SKM-1 (cell line): ENCODE results near the gene CD72.
"Not testable (repeated sequence)": the region's sequence is repeated elsewhere in the genome, so short reads cannot be mapped to it uniquely, and the experiment has no call there.

ENCODE experiments used
- DNase-seq: peaks from one replicate; lab custom pipeline; 2025; ENCODE audit not compliant: unreplicated experiment; lab: John Stamatoyannopoulos, UW

The CD72 gene

DNA sequence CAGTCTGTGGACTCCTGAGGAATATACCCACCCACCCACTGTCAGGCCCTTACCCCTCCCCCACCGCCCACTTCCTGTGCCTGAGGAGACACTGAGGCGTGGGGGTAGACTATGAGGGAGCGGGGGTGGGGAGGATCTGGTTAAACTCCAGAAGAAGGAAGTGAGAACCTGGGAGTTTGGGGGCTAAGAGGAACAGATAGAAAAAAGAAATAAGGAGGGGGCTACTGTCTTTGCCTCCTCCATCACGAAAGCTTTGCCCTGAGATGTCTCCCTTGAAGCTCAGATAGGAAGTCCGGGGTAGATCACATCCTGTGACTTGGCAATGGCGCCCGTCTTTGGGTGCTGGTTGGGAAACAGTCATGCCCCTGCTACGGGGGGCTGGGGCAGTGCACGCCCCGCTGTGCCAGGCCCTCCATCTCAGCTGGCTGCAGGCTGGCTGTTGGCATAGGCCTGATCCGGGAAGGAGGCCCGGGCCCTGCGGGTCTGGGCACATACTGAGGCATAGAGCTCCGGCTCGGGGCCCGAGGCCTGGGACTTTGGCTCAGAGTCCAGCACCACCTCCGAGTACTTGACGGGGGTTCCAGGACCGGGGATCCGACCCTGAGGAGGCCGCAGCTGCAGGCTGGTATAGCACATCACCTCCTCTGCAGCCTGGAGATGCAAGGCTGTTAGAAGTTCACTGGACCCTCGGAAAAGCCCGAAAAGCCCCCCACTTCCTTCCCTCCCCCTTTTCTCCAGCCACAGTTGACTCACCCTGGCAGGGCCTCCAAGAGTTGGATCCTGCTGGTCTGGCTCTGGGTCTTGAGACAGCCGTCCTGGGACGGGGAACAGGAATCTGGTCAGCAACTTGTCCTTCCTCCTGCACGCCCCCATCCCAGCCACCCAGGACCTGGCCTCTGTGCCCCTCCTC lies 31.5 kb upstream of the CD72 start:
- DNase-seq = peak; percentile 23

DNA sequence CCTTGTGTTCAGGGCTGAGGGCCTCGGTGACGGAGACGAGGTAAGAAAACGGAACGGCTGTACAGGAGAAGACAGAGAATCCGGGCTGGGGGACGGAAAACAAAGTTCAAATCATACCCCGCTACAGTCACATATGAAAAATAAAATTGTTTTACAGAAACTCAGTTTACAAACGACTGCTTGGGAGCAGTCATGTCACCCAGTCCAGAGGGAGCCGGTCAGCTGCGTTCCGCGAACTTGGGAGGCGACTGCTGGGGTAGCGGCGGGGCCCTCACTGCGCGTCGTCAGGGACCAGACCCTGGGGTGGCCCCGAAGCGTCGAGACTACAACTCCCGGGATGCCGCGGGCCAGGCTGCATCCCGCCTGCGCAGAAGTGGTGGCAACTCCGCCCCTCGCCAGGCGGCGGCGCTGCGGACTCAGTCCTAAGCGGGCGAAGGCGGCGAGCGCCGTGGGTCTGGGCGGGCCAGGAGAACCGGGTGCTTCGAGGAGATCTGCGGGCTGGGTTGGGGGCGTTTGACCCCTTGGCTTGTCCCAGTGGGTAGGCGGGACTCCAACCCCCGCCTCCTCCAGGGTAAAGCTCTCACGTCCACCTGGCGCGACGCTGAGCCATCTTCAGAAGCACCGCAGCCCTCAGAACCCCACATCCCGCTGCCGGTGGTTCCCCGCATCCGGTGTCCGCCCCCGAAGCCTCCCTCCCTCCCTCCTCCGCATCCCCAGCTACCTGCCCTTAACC lies 28.5 kb upstream of the CD72 start:
- peak; percentile 85 for DNase-seq

DNA sequence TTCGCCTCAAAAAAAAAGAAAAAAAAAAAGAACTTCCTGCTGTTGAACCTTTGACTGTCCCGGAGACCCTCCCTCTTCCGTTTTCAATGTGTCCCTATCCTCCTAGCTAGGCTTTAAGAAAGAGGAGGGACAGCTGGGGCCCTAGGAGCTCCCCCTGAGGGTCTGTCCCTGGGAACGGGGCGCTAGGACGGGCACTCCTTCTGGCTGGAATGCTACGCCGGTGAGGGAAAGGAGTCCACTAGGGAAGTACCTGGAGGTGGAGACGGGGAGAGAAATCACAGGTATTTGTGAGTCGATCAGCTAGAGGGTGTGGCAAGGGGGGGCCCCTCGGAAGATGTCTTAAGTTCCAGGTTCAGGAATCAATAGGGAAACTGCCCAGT lies 27.9 kb upstream of the CD72 start:
- DNase-seq = no peak

DNA sequence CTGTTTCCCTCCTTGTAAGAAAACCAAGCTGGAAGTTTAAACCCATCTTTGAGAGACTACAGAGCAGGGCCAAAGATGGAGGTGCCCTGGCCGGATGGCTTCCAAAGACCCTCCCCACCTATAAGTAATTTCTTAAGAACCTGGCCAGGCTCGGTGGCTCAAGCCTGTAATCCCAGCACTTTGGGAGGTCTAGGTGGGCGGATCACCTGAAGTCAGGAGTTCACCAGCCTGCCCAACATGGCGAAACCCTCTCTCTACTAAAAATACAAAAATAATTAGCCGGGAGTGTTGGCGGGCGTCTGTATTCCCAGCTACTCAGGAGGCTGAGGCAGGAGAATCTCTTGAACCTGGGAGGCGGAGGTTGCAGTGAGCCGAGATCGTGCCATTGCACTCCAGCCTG lies 27.5 kb upstream of the CD72 start:
- DNase-seq = not testable (repeated sequence)

DNA sequence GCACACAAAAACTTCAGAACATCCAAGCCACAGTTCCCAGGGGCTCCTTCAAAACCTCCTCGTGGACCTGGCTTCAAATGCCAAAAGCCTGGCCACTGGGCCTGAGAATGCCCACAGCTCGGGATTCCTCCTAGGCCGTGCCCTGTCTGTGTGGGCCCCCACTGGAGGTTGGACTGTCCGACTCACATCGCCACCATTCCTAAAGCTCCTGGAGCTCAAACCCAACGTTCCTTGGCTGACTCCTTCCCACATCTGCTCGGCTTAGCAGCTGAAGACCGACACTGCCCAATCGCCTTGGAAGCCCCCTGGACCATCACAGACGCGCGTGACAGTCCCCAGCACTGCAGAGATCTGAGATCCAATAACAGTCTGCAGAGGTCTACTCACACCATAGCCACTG lies 24.8 kb upstream of the CD72 start:
- DNase-seq = no peak

DNA sequence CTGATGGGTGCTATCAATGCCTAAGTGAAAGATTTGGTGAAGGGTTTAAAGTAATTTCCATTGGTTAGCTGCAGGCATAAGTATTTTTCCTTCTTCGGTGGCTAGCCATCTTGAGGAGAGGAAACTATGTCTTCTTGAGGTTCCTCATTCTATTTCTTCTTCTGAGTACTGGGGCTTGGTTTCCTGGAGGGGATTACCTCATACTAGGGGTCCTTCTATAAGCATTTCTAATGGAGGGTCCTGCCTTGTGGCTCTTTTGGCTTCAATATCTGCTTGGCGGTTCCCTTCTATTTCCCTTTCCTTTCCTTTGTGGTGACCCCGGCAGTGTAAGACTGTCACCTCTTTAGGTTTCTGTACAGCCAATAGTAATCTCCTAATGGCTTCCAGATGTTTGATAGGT lies 23.3 kb upstream of the CD72 start:
- not testable (repeated sequence) for DNase-seq

DNA sequence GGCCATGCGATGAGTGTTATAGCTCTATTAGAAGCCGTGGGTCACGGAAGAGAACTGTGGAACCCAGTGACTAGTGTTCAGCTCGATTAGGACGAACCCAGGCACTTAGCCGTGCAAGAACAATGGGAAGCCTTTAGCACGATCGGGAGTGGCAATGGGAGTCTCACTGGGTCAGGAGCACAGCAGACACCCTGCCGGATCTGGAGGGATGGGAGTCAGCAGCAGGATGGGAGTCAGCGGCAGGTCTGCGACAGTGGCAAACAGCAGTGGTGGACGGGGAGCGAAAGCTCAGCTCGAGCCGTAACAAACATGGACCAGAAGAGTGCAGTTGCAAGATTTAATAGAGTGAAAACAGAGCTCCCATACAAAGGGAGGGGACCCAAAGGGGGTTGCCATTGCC lies 22.2 kb upstream of the CD72 start:
- not testable (repeated sequence) for DNase-seq

DNA sequence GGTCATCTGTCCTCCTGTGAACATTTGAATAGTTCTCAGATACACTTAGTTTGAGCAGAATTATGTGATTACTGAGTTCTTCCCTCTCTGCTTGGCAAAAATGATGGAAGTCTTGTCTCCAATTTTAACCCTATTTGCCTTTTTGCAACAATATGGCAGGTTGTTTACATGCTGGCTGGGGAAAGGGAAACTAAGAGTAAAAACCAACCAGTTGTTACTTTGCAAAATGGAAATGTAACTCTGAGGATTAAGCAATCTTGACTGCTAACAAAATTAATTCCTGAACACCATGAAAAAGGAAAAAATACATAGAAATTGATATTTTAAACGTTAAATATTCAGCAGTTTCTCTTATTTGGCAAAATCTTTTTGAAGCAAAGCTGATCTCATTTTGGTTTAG lies 21.4 kb upstream of the CD72 start:
- DNase-seq = no peak

DNA sequence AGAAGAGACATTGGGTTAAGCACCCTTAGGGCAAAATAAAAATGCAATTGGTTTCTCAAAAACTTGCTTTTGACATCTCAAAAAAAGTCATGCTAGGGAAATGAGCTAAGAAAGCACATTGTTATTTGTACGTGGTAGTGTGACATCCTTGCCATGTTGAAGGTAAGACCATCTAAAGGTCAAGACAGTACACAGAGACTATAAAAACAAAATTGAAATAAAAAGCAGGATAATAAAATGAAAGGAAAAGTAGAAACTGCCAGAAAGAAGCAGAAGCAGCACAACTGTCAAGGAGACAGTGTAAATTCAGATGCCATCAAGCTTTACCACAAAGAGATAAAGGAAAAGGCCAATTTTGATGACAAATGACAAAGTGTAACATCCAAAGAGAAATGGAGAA lies 21.0 kb upstream of the CD72 start:
- not testable (repeated sequence) for DNase-seq

DNA sequence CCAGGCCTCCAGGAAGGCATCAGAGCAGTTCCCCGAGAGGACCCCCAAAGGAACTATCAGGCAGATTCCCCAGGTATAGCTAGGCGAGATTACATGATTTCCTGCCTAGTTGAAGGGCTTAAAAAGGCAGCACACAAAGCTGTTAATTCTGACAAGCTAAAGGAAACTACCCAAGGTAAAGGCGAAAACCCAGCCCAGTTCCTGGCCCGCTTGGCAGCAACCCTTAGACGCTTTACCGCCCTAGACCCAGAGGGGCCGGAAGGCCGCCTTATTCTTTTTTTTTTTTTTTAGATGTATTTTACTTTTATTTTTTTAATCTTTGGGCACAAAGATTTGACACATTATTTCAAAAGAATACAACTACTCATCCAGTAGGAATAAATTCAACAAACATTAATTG lies 20.5 kb upstream of the CD72 start:
- not testable (repeated sequence) for DNase-seq

DNA sequence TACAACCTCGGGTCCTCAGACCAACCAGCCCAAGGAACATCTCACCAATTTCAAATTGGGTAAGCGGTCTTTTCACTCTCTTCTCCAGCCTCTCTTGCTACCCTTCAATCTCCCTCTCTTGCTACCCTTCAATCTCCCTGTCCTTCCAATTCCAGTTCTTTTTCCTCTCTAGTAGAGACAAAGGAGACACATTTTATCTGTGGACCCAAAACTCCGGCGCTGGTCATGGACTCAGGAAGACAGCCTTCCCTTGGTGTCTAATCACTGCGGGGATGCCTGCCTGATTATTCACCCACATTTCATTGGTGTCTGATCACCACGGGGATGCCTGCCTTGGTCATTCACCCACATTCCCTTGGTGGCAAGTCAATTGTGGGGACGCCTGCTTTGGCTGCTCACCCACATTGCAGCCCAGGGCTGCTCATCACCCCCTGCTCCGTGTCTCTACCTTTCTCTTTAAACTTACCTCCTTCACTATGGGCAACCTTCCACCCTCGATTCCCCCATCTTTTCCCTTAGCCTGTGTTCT lies 19.3 kb upstream of the CD72 start:
- not testable (repeated sequence) for DNase-seq

DNA sequence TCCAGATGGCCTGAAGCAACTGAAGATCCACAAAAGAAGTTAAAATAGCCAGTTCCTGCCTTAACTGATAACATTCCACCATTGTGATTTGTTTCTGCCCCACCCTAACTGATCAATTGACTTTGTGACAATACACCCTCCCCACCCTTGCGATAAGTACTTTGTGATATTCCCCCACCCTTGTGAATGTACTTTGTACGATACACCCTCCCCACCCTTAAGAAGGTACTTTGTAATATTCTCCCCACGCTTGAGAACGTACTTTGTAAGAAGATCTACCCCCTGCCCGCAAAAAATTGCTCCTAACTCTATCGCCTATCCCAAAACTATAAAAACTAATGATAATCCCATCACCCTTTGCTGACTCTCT lies 18.6 kb upstream of the CD72 start:
- DNase-seq = not testable (repeated sequence)

DNA sequence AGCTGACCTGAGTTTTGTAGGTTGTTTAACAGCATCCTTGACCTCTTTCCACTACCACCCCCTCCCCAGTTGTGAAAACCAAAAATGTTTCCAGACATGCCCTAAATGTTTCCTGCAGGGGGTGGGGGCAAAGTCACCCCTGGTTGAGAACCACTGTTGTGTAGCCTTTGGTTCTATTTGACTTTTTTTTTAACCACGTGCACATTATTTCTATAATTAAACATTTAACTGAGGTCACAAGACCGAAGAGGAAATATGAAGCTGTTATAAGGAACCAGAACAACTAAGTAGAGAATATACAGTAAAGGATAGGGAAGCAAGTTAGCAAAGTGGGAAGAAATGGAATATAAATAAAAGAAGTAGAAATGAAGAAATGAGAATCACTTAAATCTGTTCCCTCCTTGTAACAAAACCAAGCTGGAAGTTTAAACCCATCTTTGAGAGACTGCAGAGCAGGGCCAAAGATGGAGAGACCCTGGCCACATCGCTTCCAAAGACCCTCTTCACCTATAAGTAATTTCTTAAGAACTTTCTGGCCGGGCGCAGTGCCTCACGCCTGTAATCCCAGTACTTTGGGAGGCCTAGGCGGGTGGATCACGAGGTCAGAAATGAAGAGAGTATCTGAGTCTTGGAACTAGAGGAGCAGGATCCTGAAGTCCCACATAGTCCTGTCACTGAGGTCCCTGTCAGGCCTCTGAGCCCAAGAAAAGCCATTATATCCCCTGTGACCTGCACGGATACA lies 18.1 kb upstream of the CD72 start:
- DNase-seq = no peak

DNA sequence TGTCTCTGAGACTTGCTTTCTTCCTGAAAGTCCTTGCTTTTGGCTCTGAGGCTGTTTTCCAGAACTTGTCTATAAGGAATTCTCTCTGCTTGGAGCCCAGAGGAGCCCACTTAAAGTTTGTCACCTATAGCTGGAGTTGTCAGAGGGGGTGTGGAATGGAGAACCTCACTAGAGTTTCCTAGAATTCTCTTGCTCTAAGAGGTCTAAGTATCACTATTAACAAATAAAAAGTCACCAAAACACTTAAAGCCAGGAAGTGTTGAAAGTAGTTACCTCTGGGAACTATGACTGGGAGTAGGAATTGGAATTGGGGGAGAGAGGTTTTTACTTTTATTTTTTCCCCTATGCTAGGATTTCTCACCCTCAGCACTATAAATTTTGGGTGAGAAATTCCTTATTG lies 17.5 kb upstream of the CD72 start:
- DNase-seq = no peak

DNA sequence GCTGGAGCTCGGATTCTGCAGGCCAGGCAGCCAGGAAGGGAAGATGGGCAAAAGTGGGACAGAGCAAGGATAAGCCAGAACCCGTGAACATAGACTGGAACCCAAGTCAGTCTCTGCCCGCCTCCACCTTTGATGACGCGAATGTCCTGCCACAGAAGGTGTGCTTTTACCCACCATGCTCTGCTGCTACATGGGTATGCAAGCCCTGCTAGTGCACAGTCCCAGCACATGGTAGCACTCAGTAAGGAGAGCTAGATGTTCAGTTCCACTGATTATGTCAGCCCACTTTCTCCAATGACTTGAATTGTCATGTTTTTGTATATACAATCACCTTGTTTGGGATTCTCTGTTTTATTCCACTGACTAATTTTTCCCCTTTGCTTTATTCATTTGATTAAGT lies 11.4 kb upstream of the CD72 start:
- no peak for DNase-seq

DNA sequence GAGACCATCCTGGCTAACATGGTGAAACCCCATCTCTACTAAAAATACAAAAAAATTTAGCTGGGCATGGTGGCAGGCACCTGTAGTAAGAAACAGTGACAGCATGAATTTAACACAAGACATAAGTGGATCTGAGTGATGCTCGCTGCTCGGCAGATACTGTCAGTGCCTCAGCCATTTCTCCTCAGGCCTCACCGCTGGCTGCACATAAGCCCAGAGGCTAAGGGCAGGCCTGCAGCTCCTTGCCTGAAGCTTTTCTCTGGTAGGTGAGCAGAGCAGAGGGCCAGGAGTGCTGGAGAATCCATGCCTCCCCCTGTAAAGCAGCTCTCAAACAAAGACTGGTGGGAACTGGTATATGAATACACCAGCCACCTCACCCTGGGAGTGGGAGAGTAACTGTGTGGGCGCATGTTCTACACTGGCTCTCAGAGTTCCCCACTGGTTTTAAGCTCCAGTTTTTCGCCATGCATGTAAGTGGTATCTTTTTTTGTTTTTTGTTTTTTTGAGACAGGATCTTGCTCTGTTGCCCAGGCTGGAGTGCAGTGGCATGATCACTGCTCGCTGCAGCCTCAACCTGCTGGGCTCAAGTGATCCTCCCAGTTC lies 10.3 kb upstream of the CD72 start:
- no peak for DNase-seq

DNA sequence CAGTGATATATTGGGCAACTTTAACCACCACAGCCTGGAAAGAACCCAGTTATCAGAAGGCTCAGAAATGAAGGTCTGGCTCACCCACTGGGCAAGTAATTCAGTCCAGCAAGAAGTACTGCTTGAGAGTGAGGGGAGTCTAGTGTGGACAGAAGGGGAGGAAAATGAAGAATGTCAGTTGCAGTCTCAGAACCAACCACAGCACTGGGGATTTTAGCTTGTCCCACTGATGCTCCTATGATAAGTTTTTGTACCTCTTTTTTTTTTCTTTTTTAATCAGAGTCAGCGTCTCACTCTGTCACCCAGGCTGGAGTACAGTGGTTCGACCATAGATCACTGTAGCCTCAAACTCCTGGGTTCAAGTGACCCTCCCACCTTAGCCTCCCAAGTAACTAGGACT lies 9.4 kb upstream of the CD72 start:
- no peak for DNase-seq

DNA sequence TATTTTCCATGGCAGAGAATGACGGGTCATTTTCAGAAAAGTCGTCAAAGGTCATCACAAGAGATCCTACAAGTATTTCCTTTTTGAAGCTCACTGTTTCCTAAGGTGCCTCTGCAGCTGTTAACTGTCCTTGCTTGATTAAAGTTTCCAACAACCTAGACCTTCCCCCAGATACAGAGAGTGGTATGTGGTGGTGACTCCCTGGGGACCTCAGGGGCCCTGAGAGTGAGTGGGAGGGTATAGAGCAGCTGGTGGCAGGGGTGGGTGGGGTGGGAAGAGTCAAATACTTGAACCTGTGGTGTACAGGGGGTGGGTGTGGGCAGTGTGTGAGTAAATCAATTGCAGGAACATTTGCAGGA lies 1.6 kb upstream of the CD72 start:
- DNase-seq = no peak

DNA sequence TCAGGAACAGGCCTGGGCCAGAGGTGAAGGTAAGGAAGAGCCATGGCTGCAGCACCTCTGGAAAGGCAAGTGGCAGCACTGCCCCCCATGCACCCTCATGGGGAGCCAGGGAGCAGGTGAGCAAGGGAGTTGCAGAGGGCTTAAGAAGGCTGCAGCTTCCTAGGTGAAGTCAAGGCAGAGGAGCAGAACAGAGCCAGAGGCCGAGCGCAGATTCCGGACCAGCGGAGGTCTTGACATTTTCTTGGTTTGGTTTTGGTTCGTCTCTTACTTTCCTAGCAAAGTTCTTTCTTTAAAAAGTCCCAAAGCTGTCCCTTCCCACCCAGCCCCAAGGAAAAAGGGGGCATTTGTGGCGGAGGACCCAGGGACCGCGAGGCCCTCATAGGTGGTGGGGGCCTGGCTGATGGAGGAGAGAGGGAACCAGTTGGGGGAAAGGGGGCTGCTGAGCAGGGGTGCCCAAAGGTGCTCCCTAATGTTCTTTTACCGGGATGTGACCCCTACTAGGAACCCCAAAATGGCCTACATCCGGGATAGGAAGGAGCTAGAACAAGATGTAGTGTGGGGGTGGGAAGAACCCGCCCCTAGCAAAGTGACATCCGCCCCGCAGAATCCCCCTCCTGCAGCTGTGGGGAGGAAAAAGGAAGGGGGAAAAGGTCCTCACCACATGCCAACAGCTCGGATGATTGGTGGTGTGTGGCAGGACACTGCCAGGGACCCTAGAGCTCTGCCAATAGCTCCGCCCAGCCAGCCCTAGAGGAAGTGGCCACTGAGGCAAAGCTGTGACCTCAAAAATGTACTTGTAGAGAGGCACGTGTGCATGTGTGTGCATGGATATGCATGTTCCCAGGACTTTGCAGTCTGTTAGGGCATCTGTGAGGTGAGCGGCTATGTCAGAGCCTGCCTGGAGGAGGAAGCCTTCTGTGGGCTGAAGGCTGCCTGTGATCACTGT lies 914 bp upstream of the CD72 start:
- DNase-seq = peak; percentile 41

DNA sequence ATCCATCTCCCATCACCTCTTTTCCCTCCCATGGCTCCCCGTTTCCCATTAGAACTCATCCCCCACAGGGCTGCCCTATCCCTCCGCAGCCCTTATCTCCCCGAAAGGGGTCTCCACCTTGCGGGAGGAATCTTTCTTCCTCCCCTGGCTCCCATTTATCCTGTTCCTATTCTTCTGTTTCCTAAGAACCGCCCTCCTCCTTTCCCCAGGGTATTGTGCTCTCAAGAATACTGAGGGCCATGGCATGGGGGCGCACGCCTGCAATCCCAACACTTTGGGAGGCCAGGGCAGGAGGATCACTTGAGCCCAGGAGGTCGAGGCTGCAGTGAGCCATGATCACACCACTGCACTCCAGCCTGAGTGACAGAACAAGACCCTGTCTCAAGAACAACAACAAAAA lies 665 bp downstream of the CD72 start:
- no peak for DNase-seq
